Measurements from ENCODE around the gene IQSEC1.

DNA sequence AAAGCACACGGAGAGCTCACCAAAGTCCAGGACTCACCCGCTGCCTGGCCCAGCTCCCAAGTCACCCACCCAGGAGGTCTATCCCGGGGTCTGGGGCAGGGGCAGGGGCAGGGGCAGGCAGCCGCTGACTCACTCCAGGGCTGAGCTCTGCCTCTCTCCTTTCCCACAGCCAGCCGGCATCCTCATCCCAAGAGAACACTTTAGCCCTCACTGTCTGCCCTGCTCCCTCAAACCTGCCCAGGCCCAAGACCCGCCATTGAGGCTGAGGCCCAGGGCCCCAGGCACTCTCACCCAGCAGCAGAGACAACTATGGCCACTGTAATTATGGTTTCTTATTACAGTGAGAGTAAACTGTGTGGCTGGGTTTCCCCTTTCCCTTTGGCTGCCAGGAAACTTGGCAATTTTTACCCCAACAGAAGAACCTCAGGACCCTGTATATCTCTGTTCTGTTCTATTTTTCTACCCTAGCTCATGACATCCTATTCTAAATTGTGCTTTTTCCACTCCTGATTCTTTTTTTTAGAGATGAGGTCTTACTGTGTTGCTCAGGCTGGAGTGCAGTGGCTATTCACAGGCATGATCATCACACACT lies 53.0 kb downstream of the IQSEC1 start:
- TF ChIP-seq TAF1 (IDR thresholded peaks at IDR 0.05; ENCODE audit: low read depth, low read length) (no peak), POLR2A (IDR thresholded peaks at IDR 0.05; ENCODE audit: low read depth, low read length) (no peak), POLR2AphosphoS5 (IDR thresholded peaks at IDR 0.05; ENCODE audit: low read depth, low read length) (no peak)
